IPS DF 19.7 (cell line): ENCODE measurements around the gene SLC24A3.
A peak's percentile ranks its signal among the peaks of the same experiment; 100 is the strongest.
"Not testable (repeated sequence)": the region's sequence is repeated elsewhere in the genome, so short reads cannot be mapped to it uniquely, and the experiment has no call there.

Experiments used
- DNase-seq: peaks from one replicate; pipeline ENCODE4 v3.0.0-alpha.2; 2013; ENCODE audit warnings: low read depth, low spot score

SLC24A3 gene

GRCh38 chr20:19740512-19740911 lies 528.1 kb downstream of the SLC24A3 start:
- DNase-seq, result no peak

- no peak for DNase-seq
Observed at GRCh38 chr20:19741924-19742323, 529.5 kb downstream of the SLC24A3 start.

- DNase-seq, result no peak
Observed at GRCh38 chr20:19742974-19743639, 530.7 kb downstream of the SLC24A3 start.

GRCh38 chr20:19743640-19743995 lies 531.2 kb downstream of the SLC24A3 start:
- DNase-seq, result no peak

- no peak for DNase-seq
Observed at GRCh38 chr20:19745106-19745505, 532.7 kb downstream of the SLC24A3 start.

GRCh38 chr20:19745584-19745983 lies 533.1 kb downstream of the SLC24A3 start:
- DNase-seq, result no peak

- DNase-seq, result no peak
Observed at GRCh38 chr20:19746396-19746795, 534.0 kb downstream of the SLC24A3 start.

- DNase-seq, result no peak
Observed at GRCh38 chr20:19747903-19748302, 535.5 kb downstream of the SLC24A3 start.

- DNase-seq, result no peak
Observed at GRCh38 chr20:19748681-19749080, 536.2 kb downstream of the SLC24A3 start.

GRCh38 chr20:19749618-19750071 lies 537.2 kb downstream of the SLC24A3 start:
- no peak for DNase-seq

GRCh38 chr20:19750101-19750606 lies 537.7 kb downstream of the SLC24A3 start:
- DNase-seq, result no peak

GRCh38 chr20:19750907-19751636 lies 538.6 kb downstream of the SLC24A3 start:
- no peak for DNase-seq

- not testable (repeated sequence) for DNase-seq
Observed at GRCh38 chr20:19754201-19754600, 541.8 kb downstream of the SLC24A3 start.

GRCh38 chr20:19756761-19757486 lies 544.5 kb downstream of the SLC24A3 start:
- DNase-seq, result no peak

- DNase-seq, result peak; percentile 78
Observed at GRCh38 chr20:19757487-19758132, 545.2 kb downstream of the SLC24A3 start.

GRCh38 chr20:19758133-19758500 lies 545.7 kb downstream of the SLC24A3 start, which contains the start of gene RIN2:
RIN2 (plus strand) TSS chr20:19758258; CDS start chr20:19889602, 131,344 bp downstream.
- no peak for DNase-seq

GRCh38 chr20:19758501-19759331 lies 546.3 kb downstream of the SLC24A3 start:
- DNase-seq, result no peak

GRCh38 chr20:19760371-19760721 lies 547.9 kb downstream of the SLC24A3 start:
- no peak for DNase-seq

GRCh38 chr20:19761326-19761725 lies 548.9 kb downstream of the SLC24A3 start:
- DNase-seq, result no peak

GRCh38 chr20:19761841-19762240 lies 549.4 kb downstream of the SLC24A3 start:
- no peak for DNase-seq

GRCh38 chr20:19764207-19764606 lies 551.8 kb downstream of the SLC24A3 start:
- DNase-seq, result no peak
